WI38 (cell line): ENCODE measurements around the gene INIP.

Experiments used
- H3K4me3 ChIP-seq: 2 replicates; pipeline ENCODE4 v1.5.1; 2011; ENCODE audit warnings: low read depth, mild to moderate bottlenecking, control low read depth, low read length
- TF ChIP-seq, protein P1 (sequence below): IDR thresholded peaks from 2 replicates; pipeline ENCODE4 v1.5.1; 2012; ENCODE audit warnings: low read depth, mild to moderate bottlenecking, control low read depth, low read length

Gene INIP

DNA sequence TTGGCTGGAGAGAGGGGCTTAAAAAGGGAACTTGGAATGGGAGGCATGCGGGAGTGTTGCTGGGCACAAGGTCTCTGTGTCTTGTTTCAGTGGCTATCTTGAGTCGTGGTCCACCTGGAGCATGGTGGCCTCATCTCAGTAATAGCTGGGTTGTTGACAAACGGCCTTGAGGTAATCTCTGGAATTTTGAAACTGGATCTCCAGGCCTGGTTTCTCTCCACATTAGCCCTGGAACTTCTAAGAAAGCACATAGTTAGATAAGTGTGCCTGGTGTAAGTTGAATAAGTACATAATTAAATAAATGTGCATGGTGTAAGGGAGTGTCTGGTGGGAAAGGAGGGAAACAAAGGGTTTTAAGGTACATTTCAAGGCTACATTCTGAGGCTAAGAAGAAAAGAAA, 62.2 kb downstream of the INIP start:
- TF ChIP-seq, protein P1, sequence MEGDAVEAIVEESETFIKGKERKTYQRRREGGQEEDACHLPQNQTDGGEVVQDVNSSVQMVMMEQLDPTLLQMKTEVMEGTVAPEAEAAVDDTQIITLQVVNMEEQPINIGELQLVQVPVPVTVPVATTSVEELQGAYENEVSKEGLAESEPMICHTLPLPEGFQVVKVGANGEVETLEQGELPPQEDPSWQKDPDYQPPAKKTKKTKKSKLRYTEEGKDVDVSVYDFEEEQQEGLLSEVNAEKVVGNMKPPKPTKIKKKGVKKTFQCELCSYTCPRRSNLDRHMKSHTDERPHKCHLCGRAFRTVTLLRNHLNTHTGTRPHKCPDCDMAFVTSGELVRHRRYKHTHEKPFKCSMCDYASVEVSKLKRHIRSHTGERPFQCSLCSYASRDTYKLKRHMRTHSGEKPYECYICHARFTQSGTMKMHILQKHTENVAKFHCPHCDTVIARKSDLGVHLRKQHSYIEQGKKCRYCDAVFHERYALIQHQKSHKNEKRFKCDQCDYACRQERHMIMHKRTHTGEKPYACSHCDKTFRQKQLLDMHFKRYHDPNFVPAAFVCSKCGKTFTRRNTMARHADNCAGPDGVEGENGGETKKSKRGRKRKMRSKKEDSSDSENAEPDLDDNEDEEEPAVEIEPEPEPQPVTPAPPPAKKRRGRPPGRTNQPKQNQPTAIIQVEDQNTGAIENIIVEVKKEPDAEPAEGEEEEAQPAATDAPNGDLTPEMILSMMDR = no peak

DNA sequence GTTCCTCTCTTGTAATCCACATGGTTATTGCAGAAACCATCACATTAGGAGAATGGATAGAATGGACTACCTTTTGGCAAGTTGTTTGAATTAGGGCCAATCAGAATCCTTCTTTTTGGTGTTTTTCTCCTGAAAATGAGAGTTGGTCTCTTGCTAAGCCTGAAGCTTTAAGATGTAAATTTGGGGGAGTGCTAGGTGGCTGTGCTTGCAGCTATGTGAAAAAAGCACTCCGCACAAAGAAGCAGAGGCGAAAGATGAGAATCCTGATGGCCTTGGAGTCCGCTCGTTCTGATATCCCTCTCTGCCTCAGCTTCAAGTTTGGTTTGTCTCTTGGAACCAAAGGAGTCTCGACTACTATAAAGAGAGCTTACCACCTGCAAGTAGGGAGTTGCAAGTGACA, 63.6 kb downstream of the INIP start:
- TF ChIP-seq, protein P1 = no peak
- no peak overlapping the region for H3K4me3 ChIP-seq

More for the DNA sequence above, 62.2 kb downstream of the INIP start:
- H3K4me3 ChIP-seq = no peak overlapping the region

DNA sequence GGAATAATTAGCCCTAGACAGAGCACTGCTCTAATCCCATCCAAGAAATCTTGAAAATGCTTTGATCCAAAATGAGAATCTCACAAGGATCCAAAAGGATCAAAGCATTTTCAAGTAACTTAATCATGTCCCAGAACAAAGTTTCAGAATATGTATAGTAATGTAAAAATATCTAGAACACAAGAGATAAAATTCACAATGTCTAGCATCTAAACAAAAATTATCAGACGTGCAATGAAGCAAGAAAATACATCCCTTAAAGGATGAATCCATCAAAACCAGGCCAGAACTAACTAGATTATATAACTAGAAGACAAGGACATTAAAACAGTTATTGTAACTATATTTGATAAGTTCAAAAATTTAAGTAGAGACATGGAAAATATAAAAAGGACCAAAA, 69.3 kb downstream of the INIP start:
- H3K4me3 ChIP-seq = no peak overlapping the region
- TF ChIP-seq, protein P1 = no peak

DNA sequence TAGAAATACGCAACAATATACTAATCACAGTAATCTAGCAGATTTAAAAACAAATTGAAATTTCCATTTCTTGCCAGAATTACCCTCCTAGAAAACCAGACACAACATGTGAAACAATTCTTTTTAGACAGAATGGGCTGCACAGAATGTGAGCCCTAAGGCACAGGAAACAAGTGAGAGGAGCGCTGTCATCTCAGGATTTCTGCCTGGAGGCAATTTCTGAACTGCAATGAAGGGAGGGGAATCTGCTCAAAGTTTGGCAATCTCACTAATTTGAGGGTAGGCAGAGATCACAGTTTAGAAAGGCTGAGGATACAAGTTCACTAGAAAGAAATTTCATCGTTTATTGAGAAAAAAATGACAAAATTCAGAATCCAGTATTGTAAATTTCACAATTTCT, 70.3 kb downstream of the INIP start:
- H3K4me3 ChIP-seq = no peak overlapping the region
- TF ChIP-seq, protein P1 = no peak

DNA sequence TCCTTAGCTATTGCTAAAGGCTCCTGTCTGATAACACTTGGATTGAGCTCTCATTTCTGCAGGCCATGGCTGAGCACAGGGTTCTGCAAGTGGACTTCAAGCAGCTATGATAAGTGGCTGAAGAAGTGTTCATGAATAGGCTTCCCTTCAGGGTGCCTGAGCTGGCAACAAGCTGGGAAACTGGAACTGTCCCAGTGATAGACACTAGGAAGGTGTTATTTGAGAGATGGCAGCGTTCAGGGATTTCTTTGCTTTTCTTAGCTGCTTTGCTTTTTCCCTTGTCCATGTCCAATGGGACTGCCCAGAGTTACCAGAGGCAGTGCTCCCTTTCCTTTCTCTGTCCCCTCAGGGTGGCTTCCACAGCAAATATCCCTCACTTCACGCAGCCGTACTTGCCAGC, 75.8 kb downstream of the INIP start:
- TF ChIP-seq, protein P1 = no peak
- no peak overlapping the region for H3K4me3 ChIP-seq

- TF ChIP-seq, protein P1 = no peak
- no peak overlapping the region for H3K4me3 ChIP-seq
Observed at GRCh38 chr9:112640311-112640710, 77.6 kb downstream of the INIP start.
